Astrocyte of the cerebellum (primary cell): ENCODE measurements around the gene ANXA9.

Experiments used
- DNase-seq: peaks from one replicate; pipeline ENCODE4 v3.0.0-alpha.2; 2011; ENCODE audit warnings: low read depth
- H3K4me3 ChIP-seq: 2 replicates; pipeline ENCODE4 v1.5.1; 2011; ENCODE audit warnings: mild to moderate bottlenecking, low read depth, low read length, moderate library complexity
- CTCF ChIP-seq: IDR thresholded peaks from 2 replicates; pipeline ENCODE4 v1.5.1; 2012; ENCODE audit warnings: low read length, low read depth, moderate library complexity, mild to moderate bottlenecking; ENCODE audit errors: missing control alignments
- in situ Hi-C: cut with HindIII; loops from 2 replicates; pipeline ENCODE4 v1.10.0; 2017; ENCODE audit warnings: low sequenced_read_pairs

ANXA9 gene

GRCh38 chr1:151012684-151013471 is 30.8 kb downstream of the ANXA9 start:
- H3K4me3 ChIP-seq, result no peak overlapping the region
- in situ Hi-C loops, result no loop called here
- no peak for TF ChIP-seq CTCF
- DNase-seq, result no peak

GRCh38 chr1:151013518-151013917 is 31.4 kb downstream of the ANXA9 start:
- no peak for DNase-seq
- no peak for TF ChIP-seq CTCF
- H3K4me3 ChIP-seq, result no peak overlapping the region
- in situ Hi-C loops, result no loop called here

GRCh38 chr1:151024540-151025146 is 42.6 kb downstream of the ANXA9 start:
- H3K4me3 ChIP-seq, result no peak overlapping the region
- peak; percentile 41 for DNase-seq
- peak; percentile 81 for TF ChIP-seq CTCF
- in situ Hi-C loops, result no loop called here

GRCh38 chr1:151026460-151026859 is 44.4 kb downstream of the ANXA9 start:
- no peak for DNase-seq
- TF ChIP-seq CTCF, result no peak
- in situ Hi-C loops, result no loop called here
- no peak overlapping the region for H3K4me3 ChIP-seq

- in situ Hi-C loops, result no loop called here
- TF ChIP-seq CTCF, result no peak
- H3K4me3 ChIP-seq, result no peak overlapping the region
- DNase-seq, result no peak
Measured at GRCh38 chr1:151032164-151032563, 50.1 kb downstream of the ANXA9 start.

GRCh38 chr1:151035167-151035566 is 53.1 kb downstream of the ANXA9 start:
- in situ Hi-C loops, result no loop called here
- no peak for DNase-seq
- H3K4me3 ChIP-seq, result no peak overlapping the region
- TF ChIP-seq CTCF, result no peak
